GM19324 (cell line): ENCODE results near the gene ZDHHC11B.
A peak's percentile ranks its signal among the peaks of the same experiment; 100 is the strongest.
"Not testable (repeated sequence)": the region's sequence is repeated elsewhere in the genome, so short reads cannot be mapped to it uniquely, and the experiment has no call there.

Source experiments
- ATAC-seq: cut with Tn5 transposase; IDR thresholded peaks from one replicate; pipeline ENCODE4 v1.9.1; 2021; ENCODE audit warnings: mild to moderate bottlenecking, moderate library complexity; ENCODE audit not compliant: unreplicated experiment, low FRiP score

Gene ZDHHC11B

DNA sequence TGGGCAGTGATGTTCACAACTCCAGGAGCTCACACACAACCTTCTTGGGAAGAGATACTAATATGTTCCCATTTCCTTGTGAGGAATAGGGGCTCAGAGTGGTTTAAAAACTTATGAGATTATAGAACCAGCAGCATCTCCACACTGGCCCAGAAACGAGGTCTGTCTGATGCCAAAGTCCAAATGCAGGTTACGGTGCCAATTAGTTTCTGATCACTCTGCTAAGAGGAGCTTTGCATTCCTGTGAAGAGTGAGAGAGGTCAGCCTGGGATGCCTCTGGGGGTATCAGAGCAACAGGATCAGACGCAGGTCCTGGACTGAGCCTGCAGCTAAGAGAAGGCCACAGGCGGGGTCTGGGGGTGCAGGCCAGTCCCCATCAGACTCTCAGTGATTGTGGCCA is 61.2 kb downstream of the ZDHHC11B start:
- ATAC-seq = not testable (repeated sequence)

GRCh38 chr5:719379-719778 is 65.2 kb downstream of the ZDHHC11B start:
- ATAC-seq = not testable (repeated sequence)

GRCh38 chr5:717143-717542 is 67.4 kb downstream of the ZDHHC11B start:
- ATAC-seq = no peak

DNA sequence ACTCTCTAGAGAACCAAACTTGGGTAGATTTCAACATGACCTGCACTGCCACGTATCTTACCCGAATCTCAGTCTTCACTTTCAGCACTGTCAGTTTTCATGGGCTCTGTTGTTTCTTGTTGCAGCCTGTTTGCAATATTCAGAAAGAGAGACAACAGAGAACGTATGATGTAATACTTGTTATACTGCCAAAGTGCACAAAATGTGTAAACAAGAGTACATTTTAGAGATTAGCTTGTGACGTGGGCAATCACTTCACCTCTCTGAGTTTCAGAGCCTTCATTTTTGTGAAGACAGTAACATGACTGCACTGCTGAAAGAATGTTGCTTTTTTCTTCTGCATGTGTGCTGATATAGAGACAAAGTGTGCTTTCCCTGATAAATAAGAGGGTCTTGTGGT is 67.8 kb downstream of the ZDHHC11B start:
- not testable (repeated sequence) for ATAC-seq

DNA sequence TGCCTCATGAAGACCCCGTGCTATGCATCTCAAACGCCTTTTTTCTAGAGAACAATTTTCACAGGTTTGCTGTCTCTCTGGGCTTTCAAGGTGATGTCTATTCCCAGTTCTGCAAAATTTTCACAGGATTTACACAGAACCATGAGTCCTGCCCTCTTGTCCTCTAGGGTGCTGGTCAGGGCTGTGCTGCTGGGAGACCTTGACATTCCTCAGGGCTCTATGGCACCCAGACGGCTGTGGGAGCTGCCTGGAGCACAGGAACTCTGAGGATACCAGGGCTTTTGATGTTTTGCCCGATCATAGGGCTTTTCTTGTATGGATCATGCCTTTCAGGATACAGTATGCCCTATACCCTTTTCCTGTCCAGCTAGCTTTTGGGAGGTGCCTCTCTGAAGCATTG is 68.9 kb downstream of the ZDHHC11B start:
- not testable (repeated sequence) for ATAC-seq

DNA sequence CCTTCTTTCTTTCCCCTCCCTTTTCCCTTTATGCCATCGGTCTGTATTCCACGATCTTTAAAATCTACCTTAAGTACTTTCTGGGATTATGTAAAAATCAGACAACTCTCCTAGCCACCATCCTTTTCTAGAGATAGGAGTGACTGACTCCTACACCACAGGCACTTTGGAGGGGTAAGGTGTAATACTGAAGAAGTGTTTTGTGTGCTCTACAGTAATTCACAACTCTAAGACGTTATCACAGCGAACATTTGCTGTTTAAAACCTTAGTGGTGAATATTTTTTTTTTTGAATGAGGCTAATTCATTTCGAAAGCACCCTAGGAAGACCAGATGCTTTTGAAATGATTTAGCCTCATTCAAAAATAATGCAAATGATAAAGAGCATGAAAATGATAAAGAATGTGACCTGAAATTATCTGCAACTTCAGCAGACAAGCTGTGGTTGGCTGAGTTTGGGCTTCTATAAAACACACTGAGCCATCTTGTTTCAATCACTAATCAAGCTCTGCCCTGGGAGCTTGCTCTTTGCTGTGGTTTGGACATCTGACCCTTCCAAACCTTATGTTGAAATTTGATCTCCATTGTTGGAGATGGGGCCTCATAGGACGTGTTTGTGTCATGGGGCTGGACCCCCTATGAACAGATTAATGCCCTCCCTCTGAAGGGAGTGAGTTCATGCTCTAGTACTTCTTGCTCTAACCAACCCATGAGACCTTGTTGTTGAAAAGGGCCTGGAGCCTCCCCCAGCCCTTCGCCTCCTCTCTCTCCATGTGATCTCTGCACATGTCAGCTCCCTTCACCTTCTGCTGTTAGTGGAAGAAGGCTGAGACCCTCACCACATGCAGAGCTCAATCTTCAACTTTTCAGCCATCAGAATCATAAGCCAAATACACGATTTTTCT is 70.1 kb downstream of the ZDHHC11B start:
- ATAC-seq = not testable (repeated sequence)

- not testable (repeated sequence) for ATAC-seq
Measured at GRCh38 chr5:713686-714085, 70.8 kb downstream of the ZDHHC11B start.

DNA sequence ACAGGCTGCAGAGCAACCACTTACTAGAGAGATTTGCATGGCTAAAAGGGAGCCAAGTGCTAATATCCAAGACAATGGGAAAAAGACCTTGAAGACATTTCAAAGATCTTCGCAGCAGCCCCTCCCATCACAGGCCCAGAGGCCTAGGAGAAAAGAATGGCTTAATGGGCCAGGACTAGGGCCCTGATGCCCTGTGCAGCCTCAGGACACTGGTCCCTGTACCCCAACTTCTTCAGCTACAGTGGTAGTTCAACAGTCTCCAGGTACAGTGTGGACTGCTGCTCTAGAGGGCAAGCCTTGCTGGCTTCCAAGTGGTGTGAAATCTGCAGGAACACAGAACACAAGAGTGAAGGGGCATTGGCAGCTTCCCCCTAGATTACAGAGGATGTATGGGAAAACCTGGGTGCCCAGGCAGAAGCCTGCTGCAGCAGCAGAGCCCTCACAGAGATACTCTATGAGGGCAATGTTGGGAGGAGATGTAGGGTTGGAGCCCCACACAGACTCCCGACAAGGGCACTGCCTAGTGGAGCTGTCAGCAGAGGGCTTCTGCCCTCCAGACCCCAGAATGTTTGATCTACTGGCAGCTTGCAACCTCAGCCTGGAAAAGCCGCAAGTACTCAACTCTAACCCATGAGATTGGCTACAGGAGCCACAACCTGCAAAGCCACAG is 75.5 kb downstream of the ZDHHC11B start:
- not testable (repeated sequence) for ATAC-seq

DNA sequence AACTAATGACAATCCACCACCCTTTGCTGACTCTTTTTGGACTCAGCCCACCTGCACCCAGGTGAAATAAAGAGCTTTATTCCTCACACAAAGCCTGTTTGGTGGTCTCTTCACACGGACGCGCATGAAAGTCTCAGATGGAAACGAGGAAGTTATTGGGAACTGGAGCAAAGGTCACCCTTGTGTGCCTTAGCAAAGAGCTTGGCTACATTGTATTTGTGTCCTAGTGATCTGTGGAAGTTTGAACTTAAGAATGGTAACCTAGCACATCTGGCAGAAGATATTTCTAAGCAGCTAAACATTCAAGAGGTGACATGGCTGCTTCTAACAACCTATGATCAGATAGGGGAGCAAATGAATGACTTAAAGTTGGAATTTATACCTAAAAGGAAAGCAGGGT is 76.2 kb downstream of the ZDHHC11B start:
- not testable (repeated sequence) for ATAC-seq

GRCh38 chr5:706127-706526 is 78.4 kb downstream of the ZDHHC11B start:
- not testable (repeated sequence) for ATAC-seq

- not testable (repeated sequence) for ATAC-seq
Measured at GRCh38 chr5:696753-697702, 87.5 kb downstream of the ZDHHC11B start.

- ATAC-seq = not testable (repeated sequence)
Measured at GRCh38 chr5:696191-696590, 88.3 kb downstream of the ZDHHC11B start.

DNA sequence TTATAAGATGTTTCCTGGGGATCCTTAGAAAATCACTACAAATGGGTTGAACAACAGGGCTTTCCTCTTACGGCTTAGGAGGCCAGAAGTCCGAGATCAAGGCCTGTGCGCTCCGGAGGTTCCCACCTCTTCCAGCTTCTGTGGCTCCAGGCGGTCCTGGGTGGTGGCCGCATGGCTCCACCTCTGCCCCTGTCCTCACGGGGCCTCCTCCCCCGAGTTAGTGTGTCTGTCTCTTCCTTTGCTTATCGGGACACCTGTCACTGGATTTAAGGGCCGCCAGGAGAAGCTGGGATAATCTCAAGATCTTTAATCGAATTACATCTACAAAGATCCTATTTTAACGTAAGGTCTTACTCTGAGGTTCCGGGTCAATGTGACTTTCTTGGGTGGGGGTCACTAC is 89.1 kb downstream of the ZDHHC11B start:
- not testable (repeated sequence) for ATAC-seq

GRCh38 chr5:694042-694431 is 90.5 kb downstream of the ZDHHC11B start:
- ATAC-seq = not testable (repeated sequence)

GRCh38 chr5:693271-694041 is 91.1 kb downstream of the ZDHHC11B start, which contains the start of gene TPPP:
Gene TPPP (minus strand): TSS chr5:693352. CDS start chr5:678060, 15,292 bp downstream.
- peak; percentile 72 for ATAC-seq

DNA sequence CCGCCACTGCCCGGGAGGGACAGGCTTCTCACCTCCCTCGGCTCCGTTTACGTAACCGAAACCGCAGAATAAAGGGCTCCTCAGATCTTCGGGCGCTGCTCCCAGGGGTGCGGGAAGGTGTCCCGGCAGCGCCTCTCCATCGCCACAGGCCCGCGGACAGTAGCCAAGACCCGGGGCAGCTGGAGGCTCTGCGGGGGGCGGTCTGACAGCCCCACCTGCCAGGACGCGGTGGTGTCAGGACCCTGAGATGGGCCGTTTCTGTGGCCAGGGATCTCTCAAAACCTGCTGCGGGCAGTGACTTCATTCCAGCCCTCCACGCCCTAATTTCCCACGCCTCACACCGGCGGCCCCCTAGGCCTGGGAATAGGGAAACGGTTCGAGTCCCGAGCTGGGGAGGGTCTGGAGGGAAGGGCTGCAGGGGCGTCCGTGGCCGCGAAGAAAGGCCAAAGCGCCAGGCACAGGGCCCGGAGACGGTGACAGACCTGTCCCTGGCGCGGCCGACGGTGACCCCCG is 91.9 kb downstream of the ZDHHC11B start:
- ATAC-seq = not testable (repeated sequence)

DNA sequence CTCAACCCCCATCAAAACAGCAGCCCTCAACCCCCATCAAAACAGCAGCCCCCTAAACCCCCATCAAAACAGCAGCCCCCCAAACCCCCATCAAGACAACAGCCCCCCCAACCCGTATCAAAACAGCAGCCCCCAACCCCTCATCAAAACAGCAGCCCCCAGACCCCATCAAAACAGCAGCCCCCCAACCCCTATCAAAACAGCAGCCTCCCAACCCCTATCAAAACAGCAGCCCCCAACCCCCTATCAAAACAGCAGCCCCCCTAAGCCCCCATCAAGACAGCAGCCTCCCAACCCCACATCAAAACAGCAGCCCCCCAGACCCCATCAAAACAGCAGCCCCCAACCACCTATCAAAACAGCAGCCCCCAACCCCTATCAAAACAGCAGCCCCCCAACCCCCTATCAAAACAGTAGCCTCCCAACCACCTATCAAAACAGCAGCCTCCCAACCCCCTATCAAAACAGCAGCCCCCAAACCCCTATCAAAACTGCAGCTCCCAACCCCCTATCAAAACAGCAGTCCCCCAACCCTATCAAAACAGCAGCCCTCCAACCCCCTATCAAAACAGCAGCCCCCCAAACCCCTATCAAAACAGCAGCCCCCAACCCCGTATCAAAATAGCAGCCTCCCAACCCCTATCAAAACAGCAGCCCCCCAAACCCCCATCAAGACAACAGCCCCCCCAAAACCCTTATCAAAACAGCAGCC is 92.6 kb downstream of the ZDHHC11B start:
- no peak for ATAC-seq

- not testable (repeated sequence) for ATAC-seq
Measured at GRCh38 chr5:691049-691448, 93.5 kb downstream of the ZDHHC11B start.

DNA sequence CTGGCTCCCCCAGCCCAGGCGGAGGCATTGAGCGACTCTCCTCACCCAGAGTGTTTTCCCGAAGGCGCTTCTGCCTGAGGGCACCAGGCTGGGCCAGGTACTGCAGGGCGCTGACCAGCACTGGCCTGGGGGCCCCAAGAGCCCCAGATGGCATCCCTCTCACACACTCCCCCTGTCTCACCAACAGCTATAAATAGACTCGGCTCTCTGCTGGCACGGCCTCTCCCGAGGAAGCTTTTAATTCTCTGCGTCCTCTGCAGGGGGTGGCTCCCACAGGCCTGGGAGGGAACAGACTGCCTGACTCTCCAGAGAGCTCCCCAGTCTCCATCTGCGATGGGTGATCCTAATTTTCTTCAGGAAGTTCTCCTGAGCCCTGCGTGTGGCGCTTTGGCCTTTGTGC is 94.2 kb downstream of the ZDHHC11B start:
- not testable (repeated sequence) for ATAC-seq
